ENCODE results near the gene GPNMB. TPM values are rescaled to one million over a fixed set of nuclear protein-coding genes. Genes with fewer than 3 reads are reported as not detected.

GPNMB gene
- total RNA-seq, 1 experiment from 2014 or later: 65.4 TPM

DNA sequence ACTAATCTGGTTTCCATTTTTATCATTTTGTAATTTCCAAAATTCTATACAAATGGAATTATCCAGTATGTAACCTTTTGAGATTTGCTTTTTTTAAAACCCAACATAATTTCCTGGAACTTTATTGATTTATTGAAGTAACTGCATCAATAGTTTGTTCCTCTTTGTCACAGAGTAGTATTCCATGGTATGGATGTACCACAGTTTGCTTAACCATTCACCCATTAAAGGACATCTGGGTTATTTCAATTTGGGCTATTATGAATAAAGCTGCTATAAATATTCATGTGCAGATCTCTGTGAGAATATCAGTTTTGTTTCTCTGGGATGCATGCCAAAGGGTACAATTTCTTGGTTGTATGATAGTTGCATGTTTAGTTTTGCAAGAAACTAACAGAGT lies 2.9 kb downstream of the GPNMB start:
- H3K9me3 ChIP-seq: peaks cover 13% of the 10 kb centered on the region
- H3K36me3 ChIP-seq: peaks cover 29% of the 10 kb centered on the region
- DNase-seq: no peak
- H3K4me3 ChIP-seq: no peak overlapping the region
- no peaks in the 10 kb centered on the region for H3K27me3 ChIP-seq

DNA sequence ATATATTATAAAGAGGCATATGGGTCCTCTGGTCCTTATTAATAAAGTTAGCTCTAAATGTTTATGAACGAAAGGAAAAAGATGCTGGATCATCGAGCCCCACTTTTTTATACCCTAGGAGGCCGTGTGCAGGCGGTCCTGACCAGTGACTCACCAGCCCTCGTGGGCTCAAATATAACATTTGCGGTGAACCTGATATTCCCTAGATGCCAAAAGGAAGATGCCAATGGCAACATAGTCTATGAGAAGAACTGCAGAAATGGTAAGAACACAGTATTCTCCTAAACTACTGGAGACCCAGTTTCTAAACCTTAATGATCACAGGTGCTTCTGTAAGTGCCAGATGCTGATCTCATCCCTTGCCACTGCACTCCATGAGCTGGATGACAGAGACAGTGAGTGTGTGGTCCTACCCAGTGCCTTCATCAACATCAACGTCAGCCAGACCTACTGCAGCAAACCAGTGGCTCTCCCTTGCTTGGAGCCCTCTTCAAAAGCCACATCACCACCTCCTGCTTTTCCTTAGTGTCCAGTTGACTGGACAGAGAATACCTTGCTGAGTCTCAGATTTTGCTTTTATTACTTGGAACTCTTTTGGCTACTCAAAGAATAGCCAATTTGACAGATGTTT lies 7.6 kb downstream of the GPNMB start:
- peak; percentile 57 for DNase-seq
- H3K9me3 ChIP-seq: peaks cover 13% of the 10 kb centered on the region
- peaks cover 39% of the 10 kb centered on the region for H3K36me3 ChIP-seq
- no peak overlapping the region for H3K4me3 ChIP-seq
- H3K27me3 ChIP-seq: no peaks in the 10 kb centered on the region

DNA sequence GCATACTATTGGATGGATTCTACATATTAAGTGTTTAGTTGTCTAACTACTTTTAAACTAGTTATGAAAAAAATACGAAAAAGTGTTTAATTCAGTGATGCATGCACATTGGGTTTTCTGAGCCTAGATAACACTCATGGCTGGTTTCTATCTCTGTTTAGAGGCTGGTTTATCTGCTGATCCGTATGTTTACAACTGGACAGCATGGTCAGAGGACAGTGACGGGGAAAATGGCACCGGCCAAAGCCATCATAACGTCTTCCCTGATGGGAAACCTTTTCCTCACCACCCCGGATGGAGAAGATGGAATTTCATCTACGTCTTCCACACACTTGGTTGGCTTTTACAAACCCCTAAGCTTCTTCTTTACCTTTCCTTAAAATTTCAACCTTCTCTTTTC lies 10.2 kb downstream of the GPNMB start:
- H3K36me3 ChIP-seq: peaks cover 31% of the 10 kb centered on the region
- DNase-seq: no peak
- no peak overlapping the region for H3K4me3 ChIP-seq
- H3K27me3 ChIP-seq: no peaks in the 10 kb centered on the region
- peaks cover 8% of the 10 kb centered on the region for H3K9me3 ChIP-seq

DNA sequence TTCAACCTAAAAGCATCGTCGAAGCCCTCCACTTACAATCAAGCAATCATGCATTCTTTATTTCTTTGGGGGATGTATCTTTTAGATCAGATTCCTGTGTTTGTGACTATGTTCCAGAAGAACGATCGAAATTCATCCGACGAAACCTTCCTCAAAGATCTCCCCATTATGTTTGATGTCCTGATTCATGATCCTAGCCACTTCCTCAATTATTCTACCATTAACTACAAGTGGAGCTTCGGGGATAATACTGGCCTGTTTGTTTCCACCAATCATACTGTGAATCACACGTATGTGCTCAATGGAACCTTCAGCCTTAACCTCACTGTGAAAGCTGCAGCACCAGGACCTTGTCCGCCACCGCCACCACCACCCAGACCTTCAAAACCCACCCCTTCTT lies 13.8 kb downstream of the GPNMB start:
- no peaks in the 10 kb centered on the region for H3K9me3 ChIP-seq
- H3K27me3 ChIP-seq: no peaks in the 10 kb centered on the region
- no peak for DNase-seq

DNA sequence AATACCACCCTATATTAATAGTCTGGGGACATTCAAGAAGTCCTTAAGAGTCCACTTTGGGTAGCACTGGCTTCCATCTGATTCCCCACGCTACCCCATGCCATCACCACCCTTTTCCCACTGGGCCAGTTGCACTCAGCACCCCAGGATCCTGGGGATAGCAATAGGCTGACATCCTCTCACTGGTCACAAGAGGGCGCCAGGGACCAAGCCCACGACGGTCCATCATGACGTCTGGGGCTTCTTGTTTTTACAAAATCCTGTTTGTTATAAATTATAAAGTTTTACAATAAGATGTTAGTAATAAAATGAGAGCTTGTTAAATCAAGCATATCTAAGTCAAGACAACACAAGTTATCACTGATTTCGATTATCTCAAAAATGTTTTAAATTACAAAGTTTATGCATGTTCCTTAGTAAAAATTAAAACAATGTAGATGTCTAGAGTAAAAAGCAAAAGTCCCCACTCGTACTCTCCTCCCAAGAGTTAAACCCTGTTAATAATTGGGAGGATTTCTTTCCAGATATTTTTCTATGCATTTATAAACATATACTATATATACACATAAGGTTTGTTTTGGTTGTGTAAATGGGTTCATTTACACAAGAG lies 15.4 kb downstream of the GPNMB start:
- no peaks in the 10 kb centered on the region for H3K9me3 ChIP-seq
- peaks cover 13% of the 10 kb centered on the region for H3K36me3 ChIP-seq
- H3K27me3 ChIP-seq: no peaks in the 10 kb centered on the region
- peak; percentile 59 for DNase-seq
- no peak overlapping the region for H3K4me3 ChIP-seq

More for the DNA sequence above, 13.8 kb downstream of the GPNMB start:
- H3K36me3 ChIP-seq: peaks cover 10% of the 10 kb centered on the region
- H3K4me3 ChIP-seq: no peak overlapping the region

DNA sequence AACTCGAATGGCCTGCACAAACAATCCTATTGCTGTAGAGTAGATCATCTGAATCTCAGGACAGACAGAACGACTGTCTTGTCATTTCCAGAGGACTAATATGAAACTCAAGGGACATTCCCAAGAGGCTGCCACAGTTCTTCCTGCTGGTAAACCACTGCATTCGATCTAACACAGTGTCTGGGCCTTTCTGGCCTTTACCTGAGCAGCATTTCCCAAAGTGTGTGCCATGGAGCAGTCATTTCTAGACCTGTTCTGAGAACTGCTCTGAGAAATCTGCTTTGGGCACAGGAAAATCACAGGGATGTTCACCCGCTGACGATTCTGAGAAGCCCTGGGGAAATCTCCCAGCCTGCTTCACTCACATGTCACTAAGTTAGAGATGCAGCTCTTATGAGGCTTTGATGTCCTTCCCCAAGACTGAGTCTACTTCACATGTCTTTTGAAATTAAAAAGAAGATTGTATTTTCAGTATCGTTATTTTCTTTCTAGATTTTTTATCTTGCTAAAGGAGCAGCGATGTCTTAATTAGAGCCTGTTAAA lies 18.4 kb downstream of the GPNMB start:
- H3K27me3 ChIP-seq: no peaks in the 10 kb centered on the region
- H3K4me3 ChIP-seq: no peak overlapping the region
- no peaks in the 10 kb centered on the region for H3K9me3 ChIP-seq
- peaks cover 11% of the 10 kb centered on the region for H3K36me3 ChIP-seq
- DNase-seq: no peak

DNA sequence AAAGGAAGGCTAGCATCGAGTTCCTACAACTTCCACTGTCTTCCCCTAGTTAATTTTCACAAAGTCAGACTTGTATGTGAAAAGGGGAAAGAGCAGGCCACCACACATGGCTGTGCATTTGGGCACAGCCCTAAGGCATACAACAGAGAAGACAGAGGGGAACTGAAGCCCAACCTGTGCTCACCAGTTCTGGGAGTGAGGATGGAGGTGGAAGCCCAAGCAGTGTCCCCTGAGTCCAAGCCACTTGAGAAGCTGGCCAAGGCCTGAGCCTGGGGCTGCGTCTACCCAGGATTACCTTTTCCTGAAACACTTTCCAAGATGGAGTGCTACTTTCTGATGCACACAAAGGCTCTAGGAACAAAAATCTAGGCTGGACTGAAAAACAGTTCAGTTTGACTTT lies 20.3 kb downstream of the GPNMB start:
- no peaks in the 10 kb centered on the region for H3K27me3 ChIP-seq
- no peak overlapping the region for H3K4me3 ChIP-seq
- no peak for DNase-seq
- H3K36me3 ChIP-seq: peaks cover 5% of the 10 kb centered on the region
- no peaks in the 10 kb centered on the region for H3K9me3 ChIP-seq

DNA sequence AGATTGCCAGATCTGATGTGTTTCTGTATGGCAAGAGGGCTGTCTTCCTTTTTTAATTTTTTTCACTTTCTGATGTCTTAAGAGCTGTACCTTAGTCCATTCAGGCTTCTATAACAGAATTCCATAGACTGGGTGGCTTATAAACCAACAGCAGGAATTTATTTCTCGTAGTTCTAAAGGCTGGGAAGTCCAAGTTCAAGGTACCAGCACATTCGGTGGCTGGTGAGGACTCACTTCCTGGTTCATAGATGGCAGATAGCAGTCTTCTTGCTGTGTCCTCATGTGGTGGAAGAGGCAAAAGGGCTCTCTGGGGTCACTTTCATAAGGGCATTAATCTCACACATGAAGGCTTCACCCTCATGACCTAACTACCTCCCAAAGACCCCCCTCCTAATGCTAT lies 20.8 kb downstream of the GPNMB start:
- H3K36me3 ChIP-seq: peaks cover 5% of the 10 kb centered on the region
- H3K27me3 ChIP-seq: no peaks in the 10 kb centered on the region
- no peak for DNase-seq
- no peaks in the 10 kb centered on the region for H3K9me3 ChIP-seq
- no peak overlapping the region for H3K4me3 ChIP-seq

DNA sequence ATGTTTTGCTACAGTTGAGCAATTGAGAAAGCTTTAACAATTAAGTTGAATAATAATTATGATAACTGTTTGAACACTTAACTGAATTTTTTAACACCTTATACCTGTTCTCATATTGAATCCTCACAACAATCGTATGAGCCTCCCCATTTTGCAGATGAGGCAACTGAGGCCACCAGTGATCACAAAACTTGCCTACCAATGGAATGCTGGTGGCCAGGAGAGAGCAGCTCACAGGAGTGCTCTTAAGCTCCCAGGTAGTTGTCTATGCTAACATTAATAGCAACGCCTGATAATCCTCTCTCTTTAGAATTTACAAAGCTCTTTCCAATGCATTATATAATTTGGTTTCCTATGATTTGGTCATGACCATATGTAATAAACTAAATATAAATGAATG lies 21.6 kb downstream of the GPNMB start:
- Histone ChIP-seq H3K36me3 (peaks cover 5% of the 10 kb centered on the region), H3K9me3 (no peaks in the 10 kb centered on the region), H3K4me3 (no peak overlapping the region), H3K27me3 (no peaks in the 10 kb centered on the region)
- DNase-seq: no peak

DNA sequence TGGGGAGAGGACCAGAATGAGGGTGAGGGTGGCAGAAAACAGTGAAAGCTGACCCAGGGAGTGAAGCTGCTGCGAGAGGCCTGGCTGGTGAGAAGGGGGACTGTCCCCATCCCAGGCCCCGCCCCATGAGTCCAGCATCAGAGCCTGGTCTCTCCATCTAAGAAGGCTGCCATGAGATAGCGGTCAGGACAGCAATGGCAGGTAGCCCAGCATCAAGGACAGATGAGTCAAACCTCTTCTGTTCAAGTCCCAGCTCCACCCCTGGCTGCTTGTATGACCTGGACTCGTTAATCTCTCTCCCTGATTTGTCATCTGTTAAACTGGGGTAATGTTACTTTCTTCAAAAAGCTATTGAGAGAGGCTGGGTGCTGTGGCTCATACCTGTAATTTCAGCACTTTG lies 22.2 kb downstream of the GPNMB start:
- Histone ChIP-seq H3K4me3 (no peak overlapping the region), H3K27me3 (no peaks in the 10 kb centered on the region), H3K9me3 (no peaks in the 10 kb centered on the region), H3K36me3 (peaks cover 5% of the 10 kb centered on the region)
- no peak for DNase-seq

DNA sequence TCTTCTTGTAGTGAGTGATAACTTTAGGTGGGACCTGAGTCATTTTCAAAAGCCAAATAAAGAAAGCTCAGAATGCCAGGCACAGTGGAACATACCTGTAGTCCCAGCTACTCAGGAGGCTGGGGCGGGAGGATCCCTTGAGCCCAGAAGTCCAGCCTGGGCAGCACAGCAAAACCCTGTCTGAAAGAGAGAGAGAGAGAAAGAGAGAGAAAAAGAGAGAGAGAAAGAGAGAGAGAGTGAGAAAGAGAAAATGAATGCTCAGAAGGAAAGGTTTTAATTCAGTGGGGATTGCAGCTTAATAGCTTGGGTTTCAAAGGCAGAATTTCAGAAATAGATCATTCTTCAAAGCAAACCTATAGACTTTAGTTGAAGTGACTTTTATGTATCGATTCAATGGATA lies 25.7 kb downstream of the GPNMB start:
- Histone ChIP-seq H3K27me3 (no peaks in the 10 kb centered on the region), H3K4me3 (no peak overlapping the region), H3K36me3 (no peaks in the 10 kb centered on the region; the same call in none of the 2 replicates)

DNA sequence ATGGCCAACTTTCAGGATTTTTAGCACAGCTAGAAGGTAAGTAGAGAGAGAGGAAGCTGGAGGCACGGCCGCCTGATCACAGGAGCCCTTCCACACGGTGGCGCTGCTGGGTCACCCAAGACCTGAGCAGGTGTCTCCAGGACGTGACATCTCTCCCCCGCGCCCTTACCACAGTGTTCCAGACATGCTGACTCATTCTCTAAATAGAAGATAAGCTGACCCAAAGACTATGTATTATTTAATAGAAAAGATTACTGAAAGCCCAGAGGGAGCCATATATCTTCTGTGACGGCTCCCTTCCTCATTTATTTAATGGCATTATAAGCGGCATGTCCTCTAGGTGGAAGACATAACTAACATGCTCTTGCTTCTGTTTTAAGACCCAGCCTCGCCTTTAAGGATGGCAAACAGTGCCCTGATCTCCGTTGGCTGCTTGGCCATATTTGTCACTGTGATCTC lies 26.6 kb downstream of the GPNMB start:
- peak; percentile 86 for DNase-seq
- Histone ChIP-seq H3K27me3 (no peaks in the 10 kb centered on the region), H3K9me3 (no peaks in the 10 kb centered on the region), H3K4me3 (no peak overlapping the region), H3K36me3 (no peaks in the 10 kb centered on the region; the same call in none of the 2 replicates)

More for the DNA sequence above, 25.7 kb downstream of the GPNMB start:
- DNase-seq: no peak
- H3K9me3 ChIP-seq: no peaks in the 10 kb centered on the region

DNA sequence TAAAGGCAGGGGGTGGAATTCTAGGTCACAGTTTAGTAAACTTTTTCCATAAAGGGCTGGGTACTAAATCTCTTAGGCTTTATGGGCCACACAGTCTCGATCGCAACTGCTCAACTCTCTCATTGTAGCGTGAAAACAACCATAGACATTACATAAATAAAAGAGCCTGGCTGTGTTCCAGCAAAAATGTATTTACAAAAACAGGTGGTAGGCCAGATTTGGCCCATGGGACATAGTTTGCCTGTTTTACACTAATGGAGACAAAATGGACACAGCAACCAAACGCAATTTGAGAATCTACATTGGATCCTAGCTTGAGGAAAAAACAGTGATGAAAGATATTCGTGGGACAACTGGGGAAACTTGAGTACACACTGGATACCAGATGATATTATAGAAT lies 29.3 kb downstream of the GPNMB start:
- Histone ChIP-seq H3K9me3 (no peaks in the 10 kb centered on the region), H3K4me3 (no peak overlapping the region), H3K27me3 (no peaks in the 10 kb centered on the region), H3K36me3 (no peaks in the 10 kb centered on the region; the same call in none of the 2 replicates)
- no peak for DNase-seq

DNA sequence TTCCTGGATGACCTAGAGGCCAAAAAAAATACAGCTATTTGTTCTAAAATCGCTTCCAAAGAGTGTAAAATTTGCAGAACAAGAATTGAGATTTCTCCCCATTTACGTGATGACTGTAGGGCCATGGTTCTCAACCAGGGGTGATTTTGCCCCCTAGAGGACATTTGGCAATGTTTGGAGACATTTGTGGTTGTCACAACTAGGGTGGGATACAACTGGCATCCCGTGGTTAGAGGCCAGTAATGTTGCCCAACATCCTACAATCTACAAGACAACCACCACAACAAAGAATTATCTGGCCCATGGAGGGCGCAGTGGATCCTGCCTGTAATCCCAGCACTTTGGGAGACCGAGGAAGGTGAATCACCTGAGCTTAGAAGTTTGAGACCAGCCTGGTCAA lies 29.8 kb downstream of the GPNMB start:
- DNase-seq: no peak
- Histone ChIP-seq H3K9me3 (no peaks in the 10 kb centered on the region), H3K36me3 (no peaks in the 10 kb centered on the region; the same call in 1 of the 2 replicates), H3K4me3 (no peak overlapping the region), H3K27me3 (no peaks in the 10 kb centered on the region)

DNA sequence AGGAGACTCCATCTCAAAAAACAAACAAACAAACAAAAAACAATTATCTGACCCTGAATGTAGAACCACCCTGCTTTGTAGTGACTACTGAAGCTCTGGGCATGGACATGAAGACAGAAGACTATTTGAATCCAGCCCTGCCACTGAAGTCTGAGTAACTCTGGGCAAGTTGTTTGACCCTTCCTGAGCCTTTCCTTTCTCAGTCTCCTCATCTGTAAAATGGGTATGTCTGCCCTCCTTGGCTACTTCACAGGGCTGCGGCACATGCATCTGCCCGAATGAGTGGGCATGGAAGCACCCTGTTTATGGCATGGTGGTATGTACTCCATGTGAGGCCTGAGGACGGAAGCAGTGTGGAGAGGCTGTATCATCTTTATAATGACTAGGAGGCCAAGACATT lies 30.4 kb downstream of the GPNMB start:
- DNase-seq: no peak
- Histone ChIP-seq H3K4me3 (no peak overlapping the region), H3K9me3 (no peaks in the 10 kb centered on the region), H3K36me3 (no peaks in the 10 kb centered on the region; the same call in 1 of the 2 replicates), H3K27me3 (no peaks in the 10 kb centered on the region)

DNA sequence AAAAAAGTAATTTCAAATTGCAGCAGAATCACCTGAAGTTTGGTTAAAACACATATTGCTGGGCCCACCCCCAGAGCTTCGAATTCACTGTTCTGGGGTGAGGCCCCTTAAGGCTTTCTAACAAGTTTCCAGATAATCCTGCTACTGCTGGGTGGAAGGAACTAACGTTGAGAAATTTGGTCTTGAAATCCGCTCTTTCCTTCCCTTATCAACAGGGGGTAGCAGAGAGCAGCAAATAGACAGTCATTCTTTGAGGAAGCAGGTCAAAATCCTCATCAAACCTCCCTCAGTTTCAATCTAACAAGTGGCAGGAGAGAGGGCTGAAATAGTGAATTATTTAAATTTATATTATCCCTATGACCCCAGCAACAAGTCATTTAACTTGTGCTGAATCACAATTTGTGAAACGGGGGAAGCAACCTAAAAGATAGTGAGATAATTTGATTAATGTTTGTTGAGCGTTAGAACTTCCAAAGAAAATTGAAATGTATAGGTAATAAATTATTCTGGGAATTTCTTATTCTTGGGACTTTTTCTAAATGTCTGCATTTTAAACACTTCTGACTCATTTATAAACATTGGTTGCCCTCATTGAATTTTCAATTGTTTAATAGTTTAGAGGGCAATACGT lies 30.9 kb downstream of the GPNMB start:
- DNase-seq: no peak
- no peak overlapping the region for H3K4me3 ChIP-seq
- H3K9me3 ChIP-seq: no peaks in the 10 kb centered on the region
- no peaks in the 10 kb centered on the region; the same call in 1 of the 2 replicates for H3K36me3 ChIP-seq
- no peaks in the 10 kb centered on the region for H3K27me3 ChIP-seq

DNA sequence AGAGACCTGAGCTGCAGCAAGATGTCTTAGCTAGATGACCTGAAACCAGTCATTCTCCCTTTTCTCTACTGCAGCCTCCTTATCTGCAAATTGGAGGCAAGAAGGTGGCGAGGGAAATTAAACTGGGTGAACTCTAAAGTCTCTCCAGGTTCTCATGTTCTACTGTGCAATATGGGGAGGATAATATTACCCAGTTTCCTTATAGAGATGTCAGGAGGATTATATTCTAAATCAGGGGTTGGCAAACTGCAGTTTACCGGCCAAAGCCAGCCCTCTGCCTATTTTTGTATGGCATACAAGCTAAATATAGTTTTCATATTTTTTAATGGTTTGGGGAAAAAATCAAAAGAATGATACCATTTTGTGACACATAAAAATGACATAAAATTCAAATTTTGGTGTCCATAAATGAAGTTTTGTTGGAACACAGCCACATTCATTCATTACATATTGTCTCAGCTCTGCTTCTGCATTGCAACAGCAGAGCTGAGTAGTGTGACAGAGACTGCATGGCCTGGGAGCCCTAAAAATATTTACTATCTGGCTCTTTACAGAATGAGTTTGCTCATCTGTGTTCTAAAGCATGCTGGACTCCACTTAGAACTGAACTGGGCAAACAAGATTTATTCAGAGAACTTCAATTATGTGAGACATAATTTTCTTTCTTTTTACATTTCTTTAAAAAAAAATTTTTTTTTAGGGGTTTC lies 33.4 kb downstream of the GPNMB start:
- Histone ChIP-seq H3K27me3 (no peaks in the 10 kb centered on the region), H3K36me3 (no peaks in the 10 kb centered on the region), H3K4me3 (no peak overlapping the region), H3K9me3 (no peaks in the 10 kb centered on the region)
- no peak for DNase-seq

Data from MG63 (cell line).